ENCODE results near the gene SPATA32.

Gene SPATA32

DNA sequence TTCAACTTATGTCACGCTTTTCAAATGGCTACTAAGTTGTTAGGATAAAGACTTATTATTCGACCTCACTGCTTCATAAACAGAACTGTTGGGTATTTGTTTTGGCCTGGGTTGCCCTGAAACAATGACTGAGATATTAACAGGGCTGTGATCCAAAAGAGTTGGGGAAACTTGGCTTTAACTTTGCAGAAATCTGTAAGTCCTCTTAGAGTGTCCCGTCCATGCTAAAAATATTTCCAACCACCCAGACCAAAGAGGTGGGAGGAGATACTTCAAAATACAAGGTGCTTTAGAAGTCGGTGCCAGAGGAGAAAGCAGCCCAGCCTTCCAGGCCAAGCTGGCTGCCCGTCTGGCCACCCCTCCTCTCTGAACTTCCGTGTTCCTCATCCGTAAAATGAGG, 16.1 kb upstream of the SPATA32 start:
- in situ Hi-C loops (cut with HindIII; ENCODE audit: low pct_ligation_motif_present, low pct_unique_long_range_greater_than_20kb, low sequenced_read_pairs), result no loop called here
- DNase-seq, result no peak

- in situ Hi-C loops (cut with HindIII; ENCODE audit: low pct_ligation_motif_present, low pct_unique_long_range_greater_than_20kb, low sequenced_read_pairs), result no loop called here
- peak; percentile 91 for DNase-seq
These were observed 15.4 kb upstream of the SPATA32 start for GRCh38 chr17:45277216-45277849.

GRCh38 chr17:45276031-45276430, 14.1 kb upstream of the SPATA32 start:
- DNase-seq, result no peak
- in situ Hi-C loops (cut with HindIII; ENCODE audit: low pct_ligation_motif_present, low pct_unique_long_range_greater_than_20kb, low sequenced_read_pairs), result no loop called here

GRCh38 chr17:45274033-45274432, 12.1 kb upstream of the SPATA32 start:
- in situ Hi-C loops (cut with HindIII; ENCODE audit: low pct_ligation_motif_present, low pct_unique_long_range_greater_than_20kb, low sequenced_read_pairs), result no loop called here
- DNase-seq, result no peak

DNA sequence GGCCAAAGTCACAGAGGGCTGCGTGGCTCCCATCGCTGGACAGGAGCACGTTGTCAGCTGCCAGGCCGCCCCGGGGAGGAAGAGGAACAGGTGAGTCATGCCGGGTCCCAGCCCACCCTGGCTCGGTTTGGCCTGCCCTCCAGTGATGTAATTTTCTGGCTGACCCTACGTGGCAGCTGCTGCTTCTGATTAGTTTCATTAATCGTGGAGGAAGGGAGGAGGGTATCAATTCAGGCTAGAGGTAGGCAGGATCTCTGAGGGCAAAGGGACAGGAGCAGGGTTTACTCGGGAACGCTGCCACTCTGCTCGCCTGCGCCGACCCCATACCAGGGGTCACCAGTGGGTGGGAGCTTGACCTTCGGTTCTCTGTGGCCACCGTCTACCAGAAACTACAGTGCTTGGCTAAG, 11.7 kb upstream of the SPATA32 start:
- DNase-seq, result no peak
- in situ Hi-C loops (cut with HindIII; ENCODE audit: low pct_ligation_motif_present, low pct_unique_long_range_greater_than_20kb, low sequenced_read_pairs), result no loop called here

GRCh38 chr17:45271603-45272002, 9.7 kb upstream of the SPATA32 start:
- in situ Hi-C loops (cut with HindIII; ENCODE audit: low pct_ligation_motif_present, low pct_unique_long_range_greater_than_20kb, low sequenced_read_pairs), result no loop called here
- DNase-seq, result no peak

DNA sequence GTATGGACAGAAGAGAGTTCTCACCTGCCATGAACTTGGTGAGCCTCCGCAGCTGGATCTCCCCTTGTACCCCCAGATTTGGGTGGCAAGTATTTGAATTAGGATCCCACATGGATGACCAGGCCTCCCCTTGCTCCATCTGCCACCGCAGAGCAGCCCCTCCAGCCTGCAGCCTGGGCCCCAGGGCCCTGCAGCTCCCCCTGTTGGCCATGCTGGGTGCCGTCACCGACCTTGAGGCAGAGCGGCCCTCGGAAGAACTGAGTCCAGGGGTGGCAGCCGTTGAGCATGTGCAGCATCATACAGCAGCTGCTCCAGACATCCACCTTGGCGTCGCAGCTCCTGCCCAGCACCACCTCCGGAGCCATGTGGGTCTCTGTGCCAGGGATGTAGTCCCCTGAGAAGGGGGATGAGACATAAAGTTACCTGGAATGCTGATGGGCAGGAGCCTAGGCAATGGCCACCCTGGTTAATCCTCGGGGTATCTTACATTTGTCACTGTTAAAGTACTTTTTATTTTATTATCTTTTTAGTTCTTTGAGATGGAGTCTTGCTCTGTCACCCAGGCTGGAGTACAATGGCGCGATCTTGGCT, 9.0 kb upstream of the SPATA32 start:
- DNase-seq, result peak; percentile 38
- in situ Hi-C loops (cut with HindIII; ENCODE audit: low pct_ligation_motif_present, low pct_unique_long_range_greater_than_20kb, low sequenced_read_pairs), result no loop called here

DNA sequence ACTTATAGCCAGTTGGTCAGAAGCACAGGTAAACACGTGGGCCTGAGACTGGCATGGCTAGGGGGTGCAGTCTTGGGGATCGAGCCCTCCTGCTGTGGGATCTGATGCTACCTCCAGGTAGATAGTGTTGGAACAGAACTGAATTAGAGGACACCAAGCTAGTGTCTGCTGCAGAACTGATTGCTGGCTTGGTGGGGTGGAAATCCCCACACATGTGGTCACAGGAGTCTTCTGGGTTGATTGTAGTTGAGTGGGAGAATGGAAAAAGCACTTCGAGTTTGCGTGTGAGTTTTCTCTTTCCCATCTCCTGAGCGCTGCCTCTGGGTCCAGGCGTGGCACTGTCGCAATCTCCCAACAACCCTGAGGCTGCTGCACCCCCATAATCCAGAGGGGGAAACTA, 8.0 kb upstream of the SPATA32 start:
- in situ Hi-C loops (cut with HindIII; ENCODE audit: low pct_ligation_motif_present, low pct_unique_long_range_greater_than_20kb, low sequenced_read_pairs), result no loop called here
- DNase-seq, result no peak

DNA sequence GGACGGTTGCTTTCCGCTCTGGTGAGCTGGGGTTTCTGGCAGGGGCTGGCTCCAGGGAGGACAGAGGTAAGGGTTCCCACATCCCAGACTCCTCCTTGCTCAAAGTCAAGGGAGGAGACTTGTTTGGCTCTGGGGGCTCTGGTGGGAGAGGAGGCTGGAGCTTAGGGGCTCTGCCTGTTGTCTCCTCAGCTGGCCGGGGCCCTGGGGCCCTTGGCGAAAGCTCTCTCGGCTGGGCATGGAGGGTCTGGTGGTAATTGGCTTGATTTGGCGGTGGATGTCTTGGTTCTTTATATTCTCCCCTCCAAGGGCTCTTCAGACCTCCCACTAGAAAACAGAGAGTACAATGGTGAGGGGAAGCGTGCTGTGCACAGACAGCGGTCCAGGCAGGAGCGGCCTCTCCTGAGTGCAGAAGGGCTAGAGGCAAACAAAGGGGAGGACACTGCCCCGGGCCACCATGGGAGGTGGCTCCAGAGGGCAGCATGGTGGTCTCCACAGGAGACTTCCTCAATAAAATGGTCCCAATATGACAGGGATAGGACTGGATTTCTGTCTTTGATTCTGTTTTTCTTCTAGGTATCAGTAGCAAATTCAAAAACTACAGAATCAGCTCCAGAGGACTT, 5.7 kb upstream of the SPATA32 start:
- in situ Hi-C loops (cut with HindIII; ENCODE audit: low pct_ligation_motif_present, low pct_unique_long_range_greater_than_20kb, low sequenced_read_pairs), result no loop called here
- no peak for DNase-seq

- in situ Hi-C loops (cut with HindIII; ENCODE audit: low pct_ligation_motif_present, low pct_unique_long_range_greater_than_20kb, low sequenced_read_pairs), result no loop called here
- DNase-seq, result no peak
These were observed 4.6 kb upstream of the SPATA32 start for GRCh38 chr17:45266372-45266926.

- in situ Hi-C loops (cut with HindIII; ENCODE audit: low pct_ligation_motif_present, low pct_unique_long_range_greater_than_20kb, low sequenced_read_pairs), result no loop called here
- DNase-seq, result peak; percentile 95
These were observed 3.9 kb upstream of the SPATA32 start for GRCh38 chr17:45265821-45266220.

DNA sequence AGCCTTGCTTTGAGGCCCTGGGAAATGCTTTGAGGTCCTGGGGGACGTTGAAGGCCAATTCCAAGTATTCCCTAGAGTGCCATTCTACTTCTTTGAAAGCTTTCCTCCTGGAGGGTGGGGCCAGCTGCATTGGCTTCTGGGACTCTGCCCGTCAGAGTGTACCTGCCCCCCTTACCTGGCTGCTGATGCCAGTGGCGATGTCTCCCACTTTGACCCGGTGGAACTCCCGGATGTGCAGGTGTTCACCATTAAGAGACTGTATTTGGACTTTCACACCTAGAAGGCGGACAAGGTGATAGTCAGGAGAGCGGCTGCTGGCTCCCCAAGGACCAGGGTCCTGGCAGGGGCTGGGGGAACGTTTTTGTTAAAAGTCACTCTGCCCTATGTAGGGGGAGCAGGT, 3.1 kb upstream of the SPATA32 start:
- no peak for DNase-seq

GRCh38 chr17:45264430-45264829, 2.5 kb upstream of the SPATA32 start:
- in situ Hi-C loops (cut with HindIII; ENCODE audit: low pct_ligation_motif_present, low pct_unique_long_range_greater_than_20kb, low sequenced_read_pairs), result no loop called here
- DNase-seq, result no peak

More for the DNA sequence above, 3.1 kb upstream of the SPATA32 start:
- in situ Hi-C loops (cut with HindIII; ENCODE audit: low pct_ligation_motif_present, low pct_unique_long_range_greater_than_20kb, low sequenced_read_pairs), result no loop called here

GRCh38 chr17:45263477-45263860, 1.6 kb upstream of the SPATA32 start:
- DNase-seq, result no peak
- in situ Hi-C loops (cut with HindIII; ENCODE audit: low pct_ligation_motif_present, low pct_unique_long_range_greater_than_20kb, low sequenced_read_pairs), result no loop called here

DNA sequence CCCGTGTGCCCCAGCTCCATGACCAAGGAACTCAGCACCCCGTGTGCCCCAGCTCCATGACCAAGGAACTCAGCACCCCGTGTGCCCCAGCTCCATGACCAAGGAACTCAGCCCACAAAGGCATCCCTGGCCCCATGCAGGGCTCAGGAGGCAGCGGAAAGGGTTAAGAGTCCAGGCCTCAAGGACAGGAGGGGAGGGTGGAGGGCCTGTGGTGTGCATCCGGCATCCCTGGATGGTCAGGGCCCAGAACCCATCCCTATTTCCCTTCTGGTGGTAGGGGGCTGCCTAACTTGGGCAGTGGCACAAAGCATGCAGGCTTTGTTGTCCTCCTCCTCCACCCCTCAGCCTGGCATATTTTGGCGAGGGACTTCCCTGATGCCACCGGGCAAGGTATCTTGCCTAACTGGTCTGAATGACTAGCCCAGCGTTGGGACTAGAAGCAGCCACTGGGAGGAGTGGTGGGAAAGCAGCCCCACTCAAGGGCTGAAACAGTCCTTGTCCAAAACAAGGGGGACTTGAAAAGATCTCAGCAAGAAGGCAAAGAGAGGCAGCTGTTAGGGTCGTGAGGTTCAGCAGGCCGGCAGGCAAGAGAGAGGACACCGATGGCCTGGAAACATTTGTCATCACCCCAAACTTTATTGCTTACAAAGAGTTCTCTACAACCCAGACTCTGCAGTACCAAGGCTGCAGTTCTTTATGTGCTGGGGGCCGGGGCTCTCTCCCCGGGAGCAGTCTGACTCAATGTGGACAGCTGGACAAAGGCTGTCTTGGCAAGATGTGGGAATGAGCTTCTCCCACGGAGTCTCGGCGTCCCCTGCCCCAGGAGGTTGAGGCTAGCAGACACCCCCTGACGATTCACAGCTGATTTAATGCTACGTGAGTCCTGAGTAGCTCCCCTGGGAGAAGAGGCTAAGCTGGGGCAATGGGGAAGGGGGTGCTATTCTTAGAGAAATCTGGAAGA, 902 bp upstream of the SPATA32 start:
- in situ Hi-C loops (cut with HindIII; ENCODE audit: low pct_ligation_motif_present, low pct_unique_long_range_greater_than_20kb, low sequenced_read_pairs), result no loop called here
- no peak for DNase-seq

- in situ Hi-C loops (cut with HindIII; ENCODE audit: low pct_ligation_motif_present, low pct_unique_long_range_greater_than_20kb, low sequenced_read_pairs), result no loop called here
These were observed 1.6 kb downstream of the SPATA32 start for GRCh38 chr17:45260204-45260783.

GRCh38 chr17:45258981-45259380, 2.9 kb downstream of the SPATA32 start:
- in situ Hi-C loops (cut with HindIII; ENCODE audit: low pct_ligation_motif_present, low pct_unique_long_range_greater_than_20kb, low sequenced_read_pairs), result no loop called here
- no peak for DNase-seq

More at GRCh38 chr17:45260204-45260783, 1.6 kb downstream of the SPATA32 start:
- DNase-seq, result no peak

- in situ Hi-C loops (cut with HindIII; ENCODE audit: low pct_ligation_motif_present, low pct_unique_long_range_greater_than_20kb, low sequenced_read_pairs), result no loop called here
- no peak for DNase-seq
These were observed 4.8 kb downstream of the SPATA32 start for GRCh38 chr17:45257115-45257514.

Data from ACHN (cell line).